Prostate gland (tissue), 2 donors: ENCODE data around the gene SIPA1L3.

Experiments used
- POLR2A ChIP-seq: fragments of 450-650 bp; IDR thresholded peaks from one replicate; pipeline ENCODE4 v1.6.1; 2016; ENCODE audit warnings: antibody characterized with exemption, mild to moderate bottlenecking
- POLR2AphosphoS5 ChIP-seq: sonication (generic); formaldehyde crosslinking; IDR thresholded peaks from one replicate; pipeline ENCODE4 v1.6.1; 2017; ENCODE audit warnings: antibody characterized with exemption
- TF ChIP-seq, protein P1 (sequence below), 4 experiments: fragments of 200-600 bp in 2 of 4; fragments of 450-650 bp in 2 of 4; sonication (generic) in 2 of 4; IDR thresholded peaks; 1 replicate in 3 of 4; 2 replicates in 1 of 4; pipeline ENCODE4 v1.5.1; 2016 to 2019; ENCODE audit warnings: antibody characterized with exemption in 4 of 4, mild to moderate bottlenecking in 2 of 4, moderate library complexity in 2 of 4

DNA sequence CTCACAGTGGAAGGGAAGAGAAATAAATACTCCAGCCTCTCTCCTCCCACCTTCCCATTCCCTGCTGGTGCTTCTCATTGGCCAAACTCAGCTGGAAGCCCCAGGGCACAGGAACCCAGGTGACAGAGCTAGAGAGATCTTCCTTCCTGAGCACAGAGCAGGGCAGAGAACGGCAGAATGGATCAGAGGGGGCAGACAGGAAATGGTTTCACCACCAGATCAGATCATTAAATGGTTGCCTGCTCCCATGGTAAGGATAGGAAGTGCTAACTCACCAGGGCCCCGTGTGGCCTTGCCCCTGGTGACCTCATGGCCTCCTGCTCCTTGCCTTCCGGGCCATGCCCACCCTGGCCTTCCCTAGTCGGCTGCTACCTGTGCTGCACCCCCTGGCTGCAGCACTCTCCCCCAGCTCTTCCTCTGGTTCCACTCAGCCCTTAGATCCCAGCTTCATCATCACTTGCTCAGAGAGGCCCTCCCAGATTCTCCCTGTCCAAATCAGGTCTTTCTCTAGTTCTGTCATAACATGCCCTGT is 208.3 kb downstream of the SIPA1L3 start:
- TF ChIP-seq POLR2A (no peak), POLR2AphosphoS5 (no peak)
- TF ChIP-seq, protein P1, sequence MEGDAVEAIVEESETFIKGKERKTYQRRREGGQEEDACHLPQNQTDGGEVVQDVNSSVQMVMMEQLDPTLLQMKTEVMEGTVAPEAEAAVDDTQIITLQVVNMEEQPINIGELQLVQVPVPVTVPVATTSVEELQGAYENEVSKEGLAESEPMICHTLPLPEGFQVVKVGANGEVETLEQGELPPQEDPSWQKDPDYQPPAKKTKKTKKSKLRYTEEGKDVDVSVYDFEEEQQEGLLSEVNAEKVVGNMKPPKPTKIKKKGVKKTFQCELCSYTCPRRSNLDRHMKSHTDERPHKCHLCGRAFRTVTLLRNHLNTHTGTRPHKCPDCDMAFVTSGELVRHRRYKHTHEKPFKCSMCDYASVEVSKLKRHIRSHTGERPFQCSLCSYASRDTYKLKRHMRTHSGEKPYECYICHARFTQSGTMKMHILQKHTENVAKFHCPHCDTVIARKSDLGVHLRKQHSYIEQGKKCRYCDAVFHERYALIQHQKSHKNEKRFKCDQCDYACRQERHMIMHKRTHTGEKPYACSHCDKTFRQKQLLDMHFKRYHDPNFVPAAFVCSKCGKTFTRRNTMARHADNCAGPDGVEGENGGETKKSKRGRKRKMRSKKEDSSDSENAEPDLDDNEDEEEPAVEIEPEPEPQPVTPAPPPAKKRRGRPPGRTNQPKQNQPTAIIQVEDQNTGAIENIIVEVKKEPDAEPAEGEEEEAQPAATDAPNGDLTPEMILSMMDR (IDR thresholded peaks at IDR 0.05), result no peak
